OCI-M2 (cell line): Measurements from ENCODE around the gene SLC1A2.

Source experiments
- DNase-seq: peaks from one replicate; lab custom pipeline; 2025; ENCODE audit not compliant: unreplicated experiment; lab: John Stamatoyannopoulos, UW

SLC1A2 gene

DNA sequence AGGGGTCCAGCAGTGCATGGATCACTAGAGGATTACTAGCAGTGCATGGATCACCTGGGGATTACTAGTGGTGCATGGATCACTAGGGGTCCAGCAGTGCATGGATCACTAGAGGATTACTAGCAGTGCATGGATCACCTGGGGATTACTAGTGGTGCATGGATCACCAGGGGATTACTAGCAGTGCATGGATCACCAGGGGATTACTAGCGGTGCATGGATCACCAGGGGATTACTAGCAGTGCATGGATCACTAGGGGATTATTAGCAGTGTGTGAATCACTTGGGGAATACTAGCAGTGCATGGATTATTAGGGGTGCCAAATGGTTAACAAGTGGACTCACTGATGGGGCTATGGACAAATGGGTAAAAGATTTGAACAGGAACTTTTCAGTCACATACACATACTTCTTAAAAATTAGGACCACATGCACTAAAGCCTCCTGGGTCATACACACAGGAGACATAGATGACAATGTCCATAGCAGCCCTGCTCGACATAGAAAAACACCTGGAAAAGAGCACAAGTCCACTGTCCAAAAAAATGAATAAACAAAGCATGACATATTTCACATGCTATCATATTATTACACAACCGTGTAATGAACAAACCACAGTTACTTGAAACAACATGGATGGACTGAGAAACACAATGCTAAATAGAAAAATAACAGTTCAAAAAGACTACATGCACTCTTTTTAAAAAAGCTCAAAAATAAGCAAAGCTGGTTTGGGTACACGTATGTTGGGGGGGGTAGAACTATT, 170.6 kb downstream of the SLC1A2 start:
- DNase-seq = no peak

DNA sequence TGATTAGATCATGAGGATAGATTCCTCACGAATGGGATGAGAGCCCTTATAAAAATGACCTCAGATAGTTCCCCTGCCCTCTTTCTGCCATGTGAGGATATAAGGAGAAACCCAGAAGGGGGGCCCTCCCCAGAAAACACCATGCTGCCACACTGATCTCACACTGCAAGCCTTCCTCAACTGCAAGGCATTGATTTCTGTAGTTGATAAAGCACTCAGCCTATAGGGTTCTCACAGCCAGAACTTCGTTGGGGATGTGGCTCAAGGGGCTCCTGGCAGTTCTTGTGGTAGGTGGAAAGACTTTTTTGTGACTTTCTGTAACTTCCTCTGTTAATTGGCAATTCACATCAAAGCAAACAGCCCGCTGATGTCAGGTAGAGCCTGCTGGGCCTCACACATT, 171.5 kb downstream of the SLC1A2 start:
- no peak for DNase-seq

DNA sequence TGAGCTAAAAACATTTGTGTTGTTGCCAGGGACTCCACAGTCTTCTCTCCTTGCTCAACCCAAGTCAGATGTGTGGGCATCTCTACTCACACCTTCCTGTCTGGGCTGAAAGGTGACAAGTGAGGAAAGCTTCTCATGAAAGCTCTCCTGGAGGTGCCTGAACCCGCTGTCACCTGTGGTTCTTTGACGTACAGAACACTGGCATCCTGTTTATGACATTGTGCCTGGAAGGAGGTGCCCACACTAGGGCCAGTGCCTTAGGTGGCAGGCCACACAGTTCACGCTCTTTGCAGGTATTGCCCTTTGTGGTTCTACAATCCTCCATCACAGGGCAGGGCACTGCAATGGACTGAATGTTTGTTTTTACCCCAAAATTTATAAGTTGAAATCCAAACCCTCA, 171.9 kb downstream of the SLC1A2 start:
- no peak for DNase-seq

DNA sequence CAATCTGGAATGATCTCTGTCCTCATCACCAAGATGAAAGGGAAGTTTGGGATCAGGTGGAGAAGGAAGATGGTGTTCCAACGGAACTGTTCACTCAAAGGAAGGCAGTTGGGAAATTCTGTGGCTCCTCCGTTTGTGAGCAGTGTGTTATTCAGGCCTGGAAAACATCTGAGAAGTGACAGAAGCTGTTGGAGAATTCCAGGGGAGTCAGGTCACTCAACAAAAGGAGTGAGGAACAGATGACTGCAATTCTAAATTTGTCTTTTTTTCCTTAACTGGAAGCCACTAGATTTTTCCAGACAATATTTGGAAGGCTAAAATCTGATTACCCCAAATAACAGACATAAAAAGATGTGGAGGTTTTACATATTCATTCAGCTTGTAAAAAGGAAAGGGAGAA, 172.6 kb downstream of the SLC1A2 start:
- no peak for DNase-seq

DNA sequence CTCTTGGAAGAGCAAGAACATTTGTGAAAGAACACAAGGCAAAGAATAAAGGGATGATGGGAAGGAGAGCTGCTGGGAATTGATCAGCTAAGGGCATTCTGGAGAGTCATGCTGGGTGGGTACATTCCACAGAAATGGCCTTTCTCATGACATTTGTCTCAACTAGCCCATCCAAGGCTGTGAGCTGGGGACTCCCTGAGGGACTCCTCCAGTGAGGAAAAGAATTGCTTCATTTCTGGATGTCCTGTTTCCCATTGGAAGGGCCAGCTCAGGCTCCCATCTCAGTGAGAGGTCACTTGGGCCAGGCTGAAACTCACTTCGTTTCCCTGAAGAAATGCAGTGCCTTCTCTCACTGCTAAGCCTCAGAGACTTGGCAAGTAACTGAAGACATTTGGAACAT, 173.6 kb downstream of the SLC1A2 start:
- DNase-seq = no peak

DNA sequence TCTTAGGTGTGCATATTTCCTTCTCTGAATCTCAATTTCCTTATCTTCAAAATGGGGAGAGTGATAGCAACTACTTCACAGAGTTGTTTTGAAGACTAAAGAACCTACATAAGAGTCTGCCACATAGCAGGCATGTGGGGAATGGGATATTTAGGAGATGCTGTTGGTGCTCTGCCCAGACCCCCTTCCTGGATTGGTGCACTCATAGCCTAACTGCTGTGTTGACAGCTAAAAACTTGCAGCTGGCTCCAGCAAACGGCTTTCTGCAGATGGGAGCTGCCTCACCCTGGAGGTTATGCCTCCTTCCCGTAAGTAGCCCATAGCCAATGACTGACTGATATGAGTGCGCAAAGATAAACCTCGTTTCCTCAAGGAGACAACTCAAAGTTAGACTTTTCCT, 174.3 kb downstream of the SLC1A2 start:
- no peak for DNase-seq

DNA sequence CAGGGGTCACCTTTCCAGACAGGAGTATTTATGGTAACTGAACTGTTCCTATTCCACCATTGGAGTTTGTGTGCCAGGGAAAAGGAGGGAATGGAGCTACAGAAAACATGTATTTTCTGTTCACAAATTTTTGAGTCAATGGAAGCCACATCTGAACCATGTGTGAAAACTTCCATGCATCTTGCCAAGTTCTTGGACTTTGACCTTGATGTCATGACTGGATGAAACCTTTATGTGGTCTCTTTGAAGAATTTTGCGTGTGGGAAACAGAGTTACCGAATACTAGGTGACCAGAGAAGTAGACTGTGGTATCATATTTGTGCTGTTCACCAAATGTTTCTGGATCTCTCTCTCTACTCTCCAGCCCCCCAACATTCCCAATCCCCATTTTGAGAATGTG, 175.6 kb downstream of the SLC1A2 start:
- DNase-seq = no peak

DNA sequence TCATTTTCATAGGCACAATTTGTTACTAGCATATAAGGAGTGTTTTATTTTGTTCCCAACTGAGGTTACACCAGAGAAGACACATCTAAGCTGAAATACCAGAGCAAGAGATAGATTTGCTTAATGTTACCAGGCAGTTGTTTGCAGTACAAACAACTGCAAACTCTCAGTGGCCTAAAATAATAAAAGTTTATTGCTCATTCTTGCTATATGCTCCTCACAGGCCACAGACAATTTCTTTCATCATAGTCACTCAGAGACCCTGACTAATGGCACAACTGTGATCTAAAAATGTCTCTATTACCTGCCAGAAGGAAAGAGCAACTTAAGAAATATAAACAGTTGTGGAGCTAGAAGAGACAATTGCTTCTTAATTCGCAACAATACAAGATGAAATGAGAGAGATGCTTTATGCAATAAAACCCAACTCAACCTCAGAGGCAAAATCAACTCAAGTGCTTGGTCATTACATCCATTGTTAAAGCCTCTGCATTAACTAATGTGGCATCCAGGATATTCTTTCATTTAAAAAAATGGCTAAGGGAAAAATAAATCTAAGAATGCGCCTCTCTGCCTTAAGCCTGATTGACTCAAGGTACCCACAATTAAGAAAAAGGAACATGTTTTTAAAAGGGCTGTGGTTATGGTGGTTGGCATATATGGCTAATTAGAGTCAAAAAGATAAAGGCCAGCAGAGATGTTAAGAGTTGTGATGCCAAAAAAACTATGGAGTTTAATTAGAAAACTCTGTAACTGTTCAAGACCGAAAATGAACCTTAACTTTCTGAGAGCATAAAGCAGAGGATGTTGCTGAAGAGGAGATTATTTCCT, 176.7 kb downstream of the SLC1A2 start:
- DNase-seq = no peak

DNA sequence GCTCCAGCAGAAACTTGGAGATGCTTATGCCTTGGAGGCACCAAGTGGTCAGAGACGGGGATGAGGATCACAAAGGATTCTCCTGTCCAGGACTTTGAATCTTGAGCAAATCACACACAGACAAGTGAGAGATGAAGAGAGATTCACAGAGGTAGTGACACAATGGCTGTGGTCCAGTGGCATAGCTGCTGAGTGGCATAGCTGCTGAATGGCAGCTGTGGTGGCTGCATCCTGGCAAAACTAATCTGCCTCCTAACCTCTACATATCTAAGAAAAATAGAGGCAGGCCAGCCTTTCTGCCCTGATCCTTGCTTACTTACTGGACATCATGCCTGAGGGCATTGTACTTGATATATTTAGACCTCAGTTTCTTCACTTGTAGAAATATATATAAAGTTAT, 177.8 kb downstream of the SLC1A2 start:
- no peak for DNase-seq

DNA sequence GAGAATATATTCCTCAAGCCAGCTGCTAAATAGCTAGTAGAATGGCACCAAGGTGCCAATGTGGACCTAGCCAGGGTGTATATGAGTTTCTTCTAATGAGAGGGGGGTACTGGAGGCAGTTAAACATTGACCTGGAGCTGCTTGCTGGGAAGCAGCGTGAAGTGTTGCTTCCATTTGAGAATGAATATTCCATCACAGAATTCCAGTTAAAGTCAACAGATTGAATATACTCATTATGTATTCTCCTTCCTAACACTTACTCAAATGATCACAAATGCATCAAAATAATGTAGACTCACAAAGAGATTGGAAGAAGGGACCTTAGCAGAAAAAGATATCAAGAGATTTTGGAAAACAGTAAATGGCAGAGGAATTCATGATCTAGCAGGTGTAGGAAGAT, 178.3 kb downstream of the SLC1A2 start:
- no peak for DNase-seq

DNA sequence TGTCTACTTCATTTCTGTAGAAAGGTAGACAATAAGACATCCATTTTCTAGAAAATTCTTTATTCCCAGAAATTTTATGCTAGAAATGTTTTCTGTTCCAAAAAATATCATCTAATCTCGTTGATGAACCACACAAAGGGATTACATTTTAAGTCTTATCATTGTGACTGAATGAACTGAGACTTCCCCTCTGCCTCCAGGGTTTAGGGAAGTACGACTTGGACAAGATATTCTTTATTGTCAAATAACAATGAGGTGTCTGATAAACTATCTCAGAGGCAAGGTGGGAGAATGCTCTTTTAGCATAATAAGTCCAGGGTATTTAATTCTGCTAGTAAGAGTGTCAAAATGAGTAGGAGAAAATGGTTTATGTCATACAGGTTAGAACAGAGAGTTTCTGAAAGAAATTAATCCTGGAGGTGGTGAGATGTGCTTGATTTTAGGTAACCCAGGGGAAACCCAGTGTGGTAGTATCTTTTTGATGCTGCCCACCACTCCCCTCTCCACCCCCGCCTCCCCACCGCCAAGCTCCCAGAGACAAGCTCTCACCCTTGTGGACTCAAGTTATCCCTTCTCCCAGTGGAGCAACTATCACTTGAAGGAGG, 179.8 kb downstream of the SLC1A2 start:
- DNase-seq = no peak

DNA sequence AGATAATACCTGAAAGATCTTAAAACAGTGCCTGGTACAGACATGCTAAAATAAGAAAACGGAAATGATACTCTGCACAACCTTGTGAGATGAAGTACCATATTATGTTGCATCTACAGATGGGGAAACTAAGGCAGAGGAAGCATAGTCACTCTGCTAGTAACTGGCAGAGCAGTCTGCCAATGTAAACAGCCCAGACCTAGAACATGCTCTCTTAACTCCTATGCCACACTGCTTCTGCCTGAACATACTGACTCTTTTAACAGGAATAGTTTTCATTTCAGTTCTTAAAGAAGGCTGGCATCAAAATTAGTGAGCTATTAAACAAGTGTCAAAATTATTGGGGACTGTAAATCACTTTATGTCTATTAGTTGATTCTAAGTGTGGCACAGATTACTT, 180.5 kb downstream of the SLC1A2 start:
- DNase-seq = no peak

DNA sequence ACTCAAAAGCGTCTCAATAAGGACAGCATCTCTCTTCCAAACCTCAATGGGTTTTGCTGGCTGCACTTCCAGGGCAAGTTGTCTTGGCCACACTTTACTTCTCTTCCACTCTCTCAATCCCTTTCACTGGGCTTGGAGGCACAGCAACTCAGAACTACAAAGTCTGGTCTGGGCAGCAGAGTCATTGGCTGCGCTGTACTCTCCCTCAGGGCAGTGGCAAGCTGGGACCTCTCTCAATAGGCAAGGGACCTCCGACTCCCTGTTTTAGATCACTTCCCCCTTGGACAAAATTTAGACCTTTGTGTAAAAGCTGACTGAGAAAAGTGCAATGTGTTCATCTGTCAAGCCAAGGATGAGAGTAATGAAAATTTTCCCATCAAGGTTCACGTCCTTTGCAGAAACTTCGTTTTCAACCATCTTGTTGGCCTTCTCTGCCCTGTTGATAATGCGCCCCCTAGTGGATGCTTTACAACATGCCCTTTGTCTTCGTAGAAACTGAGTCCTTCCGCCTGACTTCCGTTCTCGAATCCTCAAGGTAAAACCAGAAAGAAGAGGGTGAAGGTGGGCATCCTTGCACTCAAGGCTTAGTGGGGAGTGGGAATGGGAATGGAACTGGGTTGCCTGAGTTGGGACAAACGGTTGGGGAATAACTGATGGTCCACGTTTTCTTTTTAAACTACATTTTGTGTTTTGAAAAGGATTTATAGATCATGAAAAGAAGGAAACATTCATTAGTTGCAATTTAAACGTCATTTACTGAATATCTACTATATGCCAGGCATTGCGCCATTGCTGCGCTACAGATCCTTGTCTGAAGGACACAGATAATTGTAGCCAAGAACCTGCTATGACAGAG, 181.3 kb downstream of the SLC1A2 start:
- no peak for DNase-seq

DNA sequence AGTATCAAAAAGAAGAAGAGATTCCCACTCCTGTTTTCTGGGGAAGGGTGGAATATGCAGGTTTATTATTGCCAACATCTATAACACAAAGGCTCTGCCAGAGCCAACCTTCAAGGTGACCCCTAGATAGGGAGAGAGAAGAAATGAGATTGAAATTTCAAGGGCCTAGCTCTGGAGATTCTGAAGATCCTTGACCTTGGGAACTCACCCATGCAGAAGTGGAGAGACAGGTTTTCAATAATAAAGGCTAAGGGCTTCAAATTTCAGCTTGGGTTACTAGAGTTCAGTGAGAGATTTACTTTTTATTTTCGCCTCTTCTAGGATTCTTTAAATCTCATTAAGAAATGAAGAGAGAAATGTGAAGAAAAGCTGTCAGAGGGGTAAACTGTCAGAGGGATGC, 182.0 kb downstream of the SLC1A2 start:
- DNase-seq = no peak

DNA sequence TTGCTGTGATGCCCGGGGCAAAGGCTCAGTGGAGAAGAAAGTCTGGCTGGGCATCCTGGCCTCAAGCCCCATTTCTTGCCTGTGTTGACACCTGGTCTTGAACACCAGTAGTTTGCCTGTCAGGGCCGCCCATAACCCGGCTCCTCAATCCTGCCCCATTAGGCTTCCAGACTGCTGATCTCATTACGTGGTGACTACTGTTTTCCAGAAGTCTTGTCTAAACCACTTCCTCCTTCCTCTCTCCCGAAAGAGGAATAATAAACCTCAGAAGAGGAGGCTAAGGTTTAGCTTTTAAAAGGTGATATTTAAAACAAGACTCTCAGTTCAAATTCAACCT, 182.7 kb downstream of the SLC1A2 start:
- DNase-seq = no peak

DNA sequence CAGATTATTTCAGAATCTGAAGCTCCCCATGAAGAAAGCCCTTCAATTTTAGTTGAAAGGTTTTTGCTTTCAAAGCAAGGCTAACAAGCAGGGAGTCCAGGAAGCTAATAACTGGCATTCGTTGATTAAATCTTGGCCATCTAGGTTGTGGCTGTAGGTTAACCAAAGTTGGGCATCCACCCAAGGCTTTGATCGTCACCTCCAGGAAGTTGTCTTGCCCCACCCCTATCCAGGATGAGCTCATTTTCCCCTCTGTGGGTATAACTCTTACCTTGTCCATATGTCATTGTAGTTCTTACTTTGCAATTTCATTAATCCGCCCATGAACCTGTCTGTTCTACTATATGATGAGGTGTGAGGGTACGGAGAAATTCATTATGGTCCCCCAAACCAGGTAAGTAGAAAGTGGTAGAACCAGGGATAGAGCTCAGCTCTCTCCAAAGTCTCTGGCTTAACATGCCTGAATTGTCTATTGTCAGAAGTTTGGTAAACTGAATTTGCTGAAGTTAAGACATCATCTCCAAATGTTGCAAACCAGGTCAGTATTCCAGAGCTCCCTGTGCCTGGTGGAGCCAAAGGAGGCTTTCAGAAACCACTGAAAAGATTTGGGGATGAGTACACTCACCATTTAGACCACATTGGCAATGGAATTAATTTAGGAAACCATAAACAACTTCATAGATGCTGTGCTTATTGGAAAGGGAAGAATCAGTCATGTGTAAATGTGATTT, 183.3 kb downstream of the SLC1A2 start:
- DNase-seq = no peak

DNA sequence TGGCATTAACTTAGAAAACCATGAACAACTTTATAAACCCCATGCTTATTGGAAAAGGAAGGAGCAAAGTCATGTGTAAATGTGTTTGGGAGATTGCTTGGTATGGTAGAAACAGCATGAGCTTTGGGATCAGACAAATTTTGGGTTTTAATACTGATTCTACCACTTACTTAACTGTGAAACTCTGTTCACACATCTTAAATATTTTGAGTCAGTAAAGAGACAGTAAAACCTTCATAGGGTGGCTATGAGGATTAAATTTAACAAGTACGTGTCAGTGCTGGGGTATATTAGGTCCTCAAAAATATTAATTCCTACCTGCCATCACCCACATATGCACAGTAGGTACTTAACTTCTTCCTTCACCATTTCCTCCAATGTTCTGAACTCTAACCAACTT, 183.9 kb downstream of the SLC1A2 start:
- DNase-seq = no peak

DNA sequence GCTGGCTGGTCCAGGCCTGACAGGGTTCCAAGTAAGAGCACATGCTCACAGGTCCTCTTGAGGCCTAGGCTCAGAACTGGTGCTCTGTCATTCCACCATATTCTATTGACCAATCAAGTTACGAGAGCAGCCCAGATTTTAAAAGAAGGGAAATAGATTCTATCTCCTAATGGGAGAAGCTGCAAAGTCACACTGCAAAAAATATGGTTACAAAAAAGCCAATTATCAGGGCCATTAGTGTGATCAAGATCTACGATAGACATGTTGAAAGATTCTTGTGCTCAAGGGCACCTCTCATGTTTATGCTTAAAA, 184.2 kb downstream of the SLC1A2 start:
- no peak for DNase-seq

DNA sequence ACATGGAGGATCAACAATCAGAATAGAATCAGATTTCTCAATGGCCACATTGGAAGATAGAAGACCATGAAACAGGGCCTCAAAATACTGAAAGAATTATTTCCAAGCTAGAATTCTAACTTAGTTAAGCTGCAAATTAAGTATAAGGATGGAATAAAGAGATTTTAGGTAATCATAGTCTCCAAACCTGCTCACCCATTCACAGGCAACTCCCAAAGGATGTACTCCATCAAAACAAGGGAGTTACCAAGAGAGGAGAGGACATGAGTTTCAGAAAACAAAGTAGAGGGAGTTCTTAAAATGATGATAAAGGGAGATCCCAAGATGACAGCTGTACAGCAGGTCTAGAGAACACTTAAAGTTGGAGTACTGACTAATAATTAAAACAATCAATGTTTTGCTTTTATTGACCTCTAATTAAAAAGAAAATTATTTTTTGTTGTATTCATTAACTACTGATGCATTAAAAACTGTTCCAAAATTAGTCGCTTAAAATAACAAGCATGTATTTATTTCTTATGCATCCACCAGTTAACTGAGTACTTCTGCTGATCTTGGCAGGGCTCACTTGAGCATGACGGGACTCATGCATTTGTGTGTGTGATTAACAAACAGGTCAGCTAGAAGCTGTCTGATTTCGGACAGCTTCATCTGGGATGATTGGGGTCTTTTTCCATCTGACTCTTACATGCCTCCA, 184.8 kb downstream of the SLC1A2 start:
- no peak for DNase-seq

DNA sequence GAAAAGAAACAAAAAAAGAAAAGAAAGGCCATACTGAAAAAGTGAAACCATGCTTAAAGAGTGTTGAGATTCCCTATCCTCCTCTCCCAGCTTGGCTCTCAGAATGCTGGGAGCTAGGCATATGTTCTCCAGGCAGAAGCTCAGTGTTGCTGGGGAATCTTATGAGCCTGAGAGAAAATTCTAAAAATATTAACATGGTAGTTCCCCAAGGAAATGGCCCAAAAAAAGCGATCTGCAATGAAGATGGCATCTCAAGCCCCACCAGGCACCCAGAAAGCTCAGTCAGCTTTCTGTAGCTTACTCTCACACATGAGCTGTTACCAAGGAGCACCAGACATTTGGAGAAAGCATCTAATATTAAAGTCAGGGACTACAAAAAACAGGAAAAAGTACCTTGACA, 185.8 kb downstream of the SLC1A2 start:
- no peak for DNase-seq
